HL-60 (cell line): ENCODE data around the gene OPTC.

Experiments used
- DNase-seq, 2 experiments: peaks; one replicate each; pipeline ENCODE4 v3.0.0-alpha.2; 2010 to 2020; ENCODE audit warnings: low read depth in 1 of 2, low spot score in 1 of 2
- H3K27ac ChIP-seq: fragments of 250-450 bp; sonication (Bioruptor Pico); replicated peaks from 2 replicates; pipeline ENCODE4 v1.5.1; 2020; ENCODE audit warnings: mild to moderate bottlenecking, moderate library complexity
- H3K27me3 ChIP-seq: fragments of 250-450 bp; sonication (Bioruptor Pico); 2 replicates; pipeline ENCODE4 v1.5.1; 2021; ENCODE audit warnings: mild to moderate bottlenecking, moderate library complexity; ENCODE audit not compliant: insufficient read depth, poor library complexity, severe bottlenecking
- H3K4me3 ChIP-seq: replicated peaks from 2 replicates; pipeline ENCODE4 v1.5.1; 2011; ENCODE audit warnings: mild to moderate bottlenecking, control low read depth, low read length; ENCODE audit not compliant: insufficient read depth
- GABPA ChIP-seq: IDR thresholded peaks from 2 replicates; pipeline ENCODE4 v1.6.1; 2012; ENCODE audit warnings: low read depth
- POLR2AphosphoS5 ChIP-seq: IDR thresholded peaks from 2 replicates; pipeline ENCODE4 v1.6.1; 2012; ENCODE audit warnings: low read depth
- SPI1 ChIP-seq: IDR thresholded peaks from 2 replicates; pipeline ENCODE4 v1.6.1; 2012; ENCODE audit warnings: low read depth, mild to moderate bottlenecking, borderline replicate concordance
- TF ChIP-seq, protein P1 (sequence below): IDR thresholded peaks from one replicate; pipeline ENCODE4 v1.5.1; 2011; ENCODE audit warnings: low read length, control low read depth, inconsistent platforms; ENCODE audit not compliant: insufficient read depth
- TF ChIP-seq, protein P2 (sequence below): IDR thresholded peaks from 2 replicates; pipeline ENCODE4 v1.6.1; 2012; ENCODE audit warnings: low read depth; ENCODE audit not compliant: insufficient replicate concordance

Gene OPTC

DNA sequence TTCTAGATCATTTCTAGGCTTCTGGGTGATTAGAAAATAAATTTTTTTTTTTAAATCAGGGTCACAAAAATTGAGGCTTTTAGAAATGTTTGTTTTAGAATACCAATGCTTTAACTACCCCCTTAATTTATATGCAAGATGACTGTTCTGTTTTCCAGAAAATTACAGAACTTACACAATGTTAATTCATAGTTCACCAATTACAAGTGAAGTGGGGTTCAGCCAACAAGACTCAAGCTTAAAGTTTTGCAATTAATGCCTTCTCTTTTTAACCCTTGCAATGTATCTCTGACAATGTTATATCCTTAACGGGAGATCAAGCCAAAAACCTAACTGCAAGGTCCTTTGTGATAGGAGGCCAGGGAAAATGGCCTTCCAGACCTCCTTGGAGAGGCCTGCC is 12.8 kb upstream of the OPTC start:
- no peak overlapping the region for H3K27ac ChIP-seq
- no peak overlapping the region for H3K4me3 ChIP-seq
- TF ChIP-seq GABPA (no peak), POLR2AphosphoS5 (no peak)
- TF ChIP-seq, protein P1, sequence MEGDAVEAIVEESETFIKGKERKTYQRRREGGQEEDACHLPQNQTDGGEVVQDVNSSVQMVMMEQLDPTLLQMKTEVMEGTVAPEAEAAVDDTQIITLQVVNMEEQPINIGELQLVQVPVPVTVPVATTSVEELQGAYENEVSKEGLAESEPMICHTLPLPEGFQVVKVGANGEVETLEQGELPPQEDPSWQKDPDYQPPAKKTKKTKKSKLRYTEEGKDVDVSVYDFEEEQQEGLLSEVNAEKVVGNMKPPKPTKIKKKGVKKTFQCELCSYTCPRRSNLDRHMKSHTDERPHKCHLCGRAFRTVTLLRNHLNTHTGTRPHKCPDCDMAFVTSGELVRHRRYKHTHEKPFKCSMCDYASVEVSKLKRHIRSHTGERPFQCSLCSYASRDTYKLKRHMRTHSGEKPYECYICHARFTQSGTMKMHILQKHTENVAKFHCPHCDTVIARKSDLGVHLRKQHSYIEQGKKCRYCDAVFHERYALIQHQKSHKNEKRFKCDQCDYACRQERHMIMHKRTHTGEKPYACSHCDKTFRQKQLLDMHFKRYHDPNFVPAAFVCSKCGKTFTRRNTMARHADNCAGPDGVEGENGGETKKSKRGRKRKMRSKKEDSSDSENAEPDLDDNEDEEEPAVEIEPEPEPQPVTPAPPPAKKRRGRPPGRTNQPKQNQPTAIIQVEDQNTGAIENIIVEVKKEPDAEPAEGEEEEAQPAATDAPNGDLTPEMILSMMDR = no peak
- TF ChIP-seq, protein P2, sequence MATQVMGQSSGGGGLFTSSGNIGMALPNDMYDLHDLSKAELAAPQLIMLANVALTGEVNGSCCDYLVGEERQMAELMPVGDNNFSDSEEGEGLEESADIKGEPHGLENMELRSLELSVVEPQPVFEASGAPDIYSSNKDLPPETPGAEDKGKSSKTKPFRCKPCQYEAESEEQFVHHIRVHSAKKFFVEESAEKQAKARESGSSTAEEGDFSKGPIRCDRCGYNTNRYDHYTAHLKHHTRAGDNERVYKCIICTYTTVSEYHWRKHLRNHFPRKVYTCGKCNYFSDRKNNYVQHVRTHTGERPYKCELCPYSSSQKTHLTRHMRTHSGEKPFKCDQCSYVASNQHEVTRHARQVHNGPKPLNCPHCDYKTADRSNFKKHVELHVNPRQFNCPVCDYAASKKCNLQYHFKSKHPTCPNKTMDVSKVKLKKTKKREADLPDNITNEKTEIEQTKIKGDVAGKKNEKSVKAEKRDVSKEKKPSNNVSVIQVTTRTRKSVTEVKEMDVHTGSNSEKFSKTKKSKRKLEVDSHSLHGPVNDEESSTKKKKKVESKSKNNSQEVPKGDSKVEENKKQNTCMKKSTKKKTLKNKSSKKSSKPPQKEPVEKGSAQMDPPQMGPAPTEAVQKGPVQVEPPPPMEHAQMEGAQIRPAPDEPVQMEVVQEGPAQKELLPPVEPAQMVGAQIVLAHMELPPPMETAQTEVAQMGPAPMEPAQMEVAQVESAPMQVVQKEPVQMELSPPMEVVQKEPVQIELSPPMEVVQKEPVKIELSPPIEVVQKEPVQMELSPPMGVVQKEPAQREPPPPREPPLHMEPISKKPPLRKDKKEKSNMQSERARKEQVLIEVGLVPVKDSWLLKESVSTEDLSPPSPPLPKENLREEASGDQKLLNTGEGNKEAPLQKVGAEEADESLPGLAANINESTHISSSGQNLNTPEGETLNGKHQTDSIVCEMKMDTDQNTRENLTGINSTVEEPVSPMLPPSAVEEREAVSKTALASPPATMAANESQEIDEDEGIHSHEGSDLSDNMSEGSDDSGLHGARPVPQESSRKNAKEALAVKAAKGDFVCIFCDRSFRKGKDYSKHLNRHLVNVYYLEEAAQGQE = no peak
- DNase-seq = no peak
- H3K27me3 ChIP-seq = no peaks in the 10 kb centered on the region

DNA sequence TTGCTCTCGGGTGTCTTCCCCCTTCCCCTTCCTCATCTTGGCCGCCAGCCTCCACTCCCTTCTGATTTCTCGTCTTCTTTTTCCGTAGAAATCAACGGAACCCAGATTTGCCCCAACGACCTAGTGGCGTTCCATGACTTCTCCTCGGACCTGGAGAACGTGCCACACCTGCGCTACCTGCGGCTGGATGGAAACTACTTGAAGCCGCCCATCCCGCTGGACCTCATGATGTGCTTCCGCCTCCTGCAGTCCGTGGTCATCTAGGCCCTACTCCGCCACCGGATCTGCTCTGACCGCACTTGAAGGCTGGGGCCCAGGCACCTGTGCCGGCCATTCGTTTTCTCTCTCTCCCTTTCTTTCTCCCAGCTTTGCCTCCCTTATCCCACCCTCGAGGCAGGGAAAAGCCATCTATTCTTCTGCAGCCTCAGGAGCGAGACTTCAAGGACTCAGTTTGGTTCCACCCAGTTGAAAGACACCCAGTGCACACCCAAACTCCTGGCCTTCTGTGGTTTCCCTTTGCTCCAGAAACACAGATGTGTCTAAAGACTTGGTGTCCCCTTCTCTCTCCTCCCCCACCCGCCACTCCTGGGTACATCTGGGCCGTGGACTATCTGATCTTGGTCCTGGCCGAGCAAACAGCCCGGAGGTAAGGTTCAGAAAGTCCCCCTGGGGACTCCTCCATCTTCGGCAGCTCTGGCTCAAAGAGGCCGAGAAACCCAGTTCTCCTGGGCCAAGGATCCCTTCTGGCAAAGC is 7.2 kb upstream of the OPTC start:
- Histone ChIP-seq H3K27me3 (peaks cover 8% of the 10 kb centered on the region), H3K27ac (no peak overlapping the region), H3K4me3 (peak overlapping the region; percentile 42; the same call in 1 of the 2 replicates)
- TF ChIP-seq, protein P2 = no peak
- TF ChIP-seq SPI1 (no peak), POLR2AphosphoS5 (no peak), GABPA (no peak)
- TF ChIP-seq, protein P1 = no peak
- DNase-seq = no peak

DNA sequence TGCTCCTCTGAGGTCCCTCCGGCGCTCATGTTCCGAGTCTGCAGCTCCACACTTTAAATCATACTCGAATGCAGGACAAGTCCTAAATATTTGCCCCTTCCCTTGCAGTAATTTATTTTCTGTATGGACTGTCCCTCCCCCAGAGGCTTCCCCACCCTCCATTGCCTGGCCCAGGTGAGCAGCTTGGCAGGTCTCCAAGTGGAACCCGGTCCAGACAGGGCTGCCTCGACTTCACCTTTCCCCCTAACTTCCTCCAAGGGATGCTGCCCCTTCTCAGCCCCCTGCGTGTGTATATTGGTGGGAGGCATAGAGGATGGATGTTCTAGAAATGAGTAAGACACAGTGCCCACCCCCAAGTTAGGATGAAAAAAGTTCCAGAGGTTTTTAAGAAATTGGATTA is 5.4 kb upstream of the OPTC start:
- Histone ChIP-seq H3K4me3 (no peak overlapping the region), H3K27me3 (peaks cover 8% of the 10 kb centered on the region), H3K27ac (no peak overlapping the region)
- DNase-seq = no peak
- TF ChIP-seq, protein P2 = no peak
- TF ChIP-seq SPI1 (no peak), GABPA (no peak), POLR2AphosphoS5 (no peak)
- TF ChIP-seq, protein P1 = no peak
